Upper lobe of left lung (tissue), 4 donors: ENCODE measurements around the gene ARAP3.

ENCODE experiments used
- EP300 ChIP-seq, 4 donors: sonication (generic); formaldehyde crosslinking; IDR thresholded peaks; one replicate each; pipeline ENCODE4 v1.5.1; 2017; ENCODE audit warnings: antibody characterized with exemption in 4 of 4, control low read depth in 2 of 4
- POLR2A ChIP-seq, 4 donors: fragments of 450-650 bp; IDR thresholded peaks; one replicate each; pipeline ENCODE4 v1.5.1; 2016 to 2017; ENCODE audit warnings: antibody characterized with exemption in 4 of 4, mild to moderate bottlenecking in 2 of 4
- POLR2AphosphoS5 ChIP-seq, 2 donors: sonication (generic); formaldehyde crosslinking; IDR thresholded peaks; one replicate each; pipeline ENCODE4 v1.5.1; 2017; ENCODE audit warnings: antibody characterized with exemption in 2 of 2
- TF ChIP-seq, protein P1 (sequence below), 6 experiments: fragments of 450-650 bp in 4 of 6; fragments of 200-600 bp in 2 of 6; sonication (generic) in 2 of 6; IDR thresholded peaks; one replicate each; pipeline ENCODE4 v1.5.1; 2016 to 2019; ENCODE audit warnings: antibody characterized with exemption in 6 of 6

DNA sequence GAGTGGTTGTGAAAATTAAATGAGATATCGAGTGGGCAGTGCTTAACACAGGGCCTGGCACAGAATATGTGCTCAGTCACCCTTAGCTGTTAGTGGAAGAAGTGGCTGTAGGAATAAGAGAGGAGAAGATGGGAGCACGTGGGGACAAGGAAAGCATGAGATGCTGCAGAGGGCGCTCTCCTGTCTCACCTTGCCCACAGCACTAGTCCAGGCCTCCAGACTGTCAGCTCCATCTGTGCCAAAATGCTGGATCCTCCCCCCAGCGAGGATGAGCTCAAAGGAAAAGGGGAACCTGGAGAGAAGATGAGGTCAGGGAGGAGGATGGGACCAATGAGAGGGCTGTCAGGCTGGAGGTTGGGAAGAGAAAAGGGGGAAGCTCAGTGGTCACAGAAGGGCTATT lies 12.5 kb downstream of the ARAP3 start:
- TF ChIP-seq, protein P1, sequence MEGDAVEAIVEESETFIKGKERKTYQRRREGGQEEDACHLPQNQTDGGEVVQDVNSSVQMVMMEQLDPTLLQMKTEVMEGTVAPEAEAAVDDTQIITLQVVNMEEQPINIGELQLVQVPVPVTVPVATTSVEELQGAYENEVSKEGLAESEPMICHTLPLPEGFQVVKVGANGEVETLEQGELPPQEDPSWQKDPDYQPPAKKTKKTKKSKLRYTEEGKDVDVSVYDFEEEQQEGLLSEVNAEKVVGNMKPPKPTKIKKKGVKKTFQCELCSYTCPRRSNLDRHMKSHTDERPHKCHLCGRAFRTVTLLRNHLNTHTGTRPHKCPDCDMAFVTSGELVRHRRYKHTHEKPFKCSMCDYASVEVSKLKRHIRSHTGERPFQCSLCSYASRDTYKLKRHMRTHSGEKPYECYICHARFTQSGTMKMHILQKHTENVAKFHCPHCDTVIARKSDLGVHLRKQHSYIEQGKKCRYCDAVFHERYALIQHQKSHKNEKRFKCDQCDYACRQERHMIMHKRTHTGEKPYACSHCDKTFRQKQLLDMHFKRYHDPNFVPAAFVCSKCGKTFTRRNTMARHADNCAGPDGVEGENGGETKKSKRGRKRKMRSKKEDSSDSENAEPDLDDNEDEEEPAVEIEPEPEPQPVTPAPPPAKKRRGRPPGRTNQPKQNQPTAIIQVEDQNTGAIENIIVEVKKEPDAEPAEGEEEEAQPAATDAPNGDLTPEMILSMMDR (IDR thresholded peaks at IDR 0.05), result no peak
- TF ChIP-seq POLR2AphosphoS5 (IDR thresholded peaks at IDR 0.05) (no peak), EP300 (IDR thresholded peaks at IDR 0.05) (no peak), POLR2A (IDR thresholded peaks at IDR 0.05) (no peak)
